GM21737 (cell line): ENCODE data around the gene NDE1.

Experiments used
- ATAC-seq: cut with Tn5 transposase; IDR thresholded peaks from one replicate; pipeline ENCODE4 v1.9.1; 2021; ENCODE audit warnings: mild to moderate bottlenecking, moderate library complexity; ENCODE audit not compliant: unreplicated experiment

NDE1 gene

GRCh38 chr16:15732416-15732815, 82.4 kb downstream of the NDE1 start:
- no peak for ATAC-seq

- ATAC-seq, result no peak
Measured at GRCh38 chr16:15735610-15736009, 85.6 kb downstream of the NDE1 start.

DNA sequence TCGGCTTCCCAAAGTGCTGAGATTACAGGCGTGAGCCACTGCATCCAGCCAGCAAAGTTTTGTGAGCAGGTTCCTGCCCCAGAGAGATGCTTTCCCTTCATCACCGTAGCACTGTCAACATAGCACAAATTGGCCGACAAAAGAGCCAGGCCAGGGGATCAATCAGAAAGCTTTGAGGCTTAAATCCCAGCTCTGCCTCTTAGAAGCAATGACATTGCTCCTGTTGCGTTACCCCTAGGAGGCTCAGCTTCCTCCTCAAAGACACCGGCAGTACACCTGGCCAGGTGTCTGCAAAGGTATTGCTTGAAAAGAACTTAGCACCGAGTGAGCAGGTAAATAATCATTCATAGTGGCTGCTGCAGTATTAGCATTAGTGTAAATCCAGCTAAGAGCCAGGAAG, 86.5 kb downstream of the NDE1 start:
- ATAC-seq, result no peak

DNA sequence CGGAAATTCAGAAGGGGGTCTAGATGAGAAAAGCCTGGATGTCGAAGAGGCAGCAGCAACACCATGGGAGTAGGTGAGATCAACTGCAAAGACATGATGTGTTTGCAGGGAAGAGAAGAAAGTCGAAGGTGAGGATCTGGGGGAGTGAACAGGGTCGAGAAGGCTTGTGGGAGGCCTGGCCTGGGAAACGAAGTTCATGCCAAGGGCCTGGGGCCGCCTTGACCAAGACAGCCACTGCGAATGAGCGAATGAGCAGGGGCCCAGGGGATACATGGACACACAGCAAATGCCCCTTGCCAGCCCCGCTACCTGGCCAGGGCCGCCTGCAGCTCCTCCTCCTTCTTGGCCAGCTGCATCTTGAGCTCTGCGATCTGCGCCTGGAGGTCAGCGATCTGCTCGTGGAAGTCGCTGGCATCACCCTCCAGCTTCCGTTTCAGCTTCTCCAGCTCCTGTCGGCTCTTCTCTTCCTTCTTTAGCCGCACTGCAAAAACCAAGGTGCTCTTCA, 87.1 kb downstream of the NDE1 start:
- no peak for ATAC-seq

DNA sequence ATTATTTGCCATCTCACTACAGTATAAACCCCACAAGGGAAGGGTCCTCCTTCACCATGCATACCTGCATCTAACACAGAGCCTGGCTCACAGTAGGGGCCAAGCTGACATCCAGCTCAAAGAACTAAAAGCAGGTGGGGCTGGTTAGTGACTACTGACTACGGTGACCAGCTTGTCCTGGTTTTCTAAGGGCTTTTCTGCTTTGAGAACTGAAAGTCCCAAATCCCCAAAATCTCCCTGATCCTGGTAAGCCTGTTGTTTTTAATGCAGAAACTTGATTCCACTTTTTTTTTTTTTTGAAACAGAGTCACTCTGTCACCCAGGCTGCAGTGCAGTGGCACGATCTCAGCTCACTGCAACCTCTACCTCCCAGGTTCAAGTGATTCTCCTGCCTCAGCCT, 89.4 kb downstream of the NDE1 start:
- ATAC-seq, result no peak

DNA sequence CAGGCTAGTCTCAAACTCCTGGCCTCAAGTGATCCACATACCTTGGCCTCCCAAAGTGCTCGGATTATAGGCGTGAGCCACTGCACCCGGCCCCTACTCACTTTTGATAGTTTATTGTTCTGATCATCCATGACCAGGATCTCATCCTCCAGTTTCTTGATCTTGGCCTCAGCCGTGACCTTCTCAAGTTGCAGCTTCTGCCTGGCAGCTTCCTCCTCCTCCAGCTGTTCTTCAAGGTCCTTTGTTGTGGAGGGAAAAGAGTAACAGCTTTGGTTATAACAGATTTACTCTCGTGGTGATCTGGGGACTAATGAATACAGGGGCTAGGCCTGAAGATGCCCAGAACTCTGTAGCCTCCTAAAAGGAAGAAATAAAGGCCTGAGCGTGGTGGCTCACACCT, 89.9 kb downstream of the NDE1 start:
- no peak for ATAC-seq

GRCh38 chr16:15741207-15741871, 91.3 kb downstream of the NDE1 start:
- ATAC-seq, result no peak

DNA sequence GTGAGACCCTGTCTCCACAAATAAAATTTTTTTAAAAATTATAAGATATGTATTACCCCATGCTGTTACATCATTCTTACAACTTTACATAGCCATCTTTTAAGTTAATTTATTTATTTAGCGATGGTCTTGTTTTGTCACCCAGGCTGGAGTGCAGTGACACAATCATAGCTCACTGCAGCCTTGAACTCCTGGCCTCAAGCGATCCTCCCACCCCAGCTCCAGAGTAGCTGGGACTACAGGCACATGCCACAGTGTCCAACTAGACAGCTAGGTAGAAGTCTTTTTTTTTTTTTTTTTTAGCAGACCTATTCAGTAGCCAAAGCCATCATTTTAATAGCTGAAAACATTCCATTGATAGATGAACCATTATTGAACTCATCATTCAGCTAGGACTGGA, 92.7 kb downstream of the NDE1 start:
- ATAC-seq, result no peak

GRCh38 chr16:15743657-15744056, 93.6 kb downstream of the NDE1 start:
- ATAC-seq, result no peak

DNA sequence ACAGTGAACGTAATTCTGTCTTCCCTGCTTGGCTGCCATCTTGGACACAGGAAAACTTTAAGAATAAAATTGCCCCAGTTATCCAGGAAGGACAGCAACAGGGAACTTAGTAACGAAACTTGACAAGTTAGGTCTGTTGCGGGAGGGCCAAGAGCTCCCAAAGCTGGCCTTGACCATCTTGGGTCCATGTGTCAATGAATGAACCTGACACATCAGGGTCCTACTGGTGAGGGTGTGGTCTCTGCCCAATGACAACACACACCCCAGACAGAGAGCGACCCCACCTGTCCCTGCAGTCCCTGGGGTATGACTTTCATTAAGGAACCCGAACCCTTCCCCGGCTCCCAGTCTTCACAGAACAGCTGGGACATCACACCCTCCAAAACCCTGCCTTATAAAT, 96.3 kb downstream of the NDE1 start:
- no peak for ATAC-seq

- no peak for ATAC-seq
Measured at GRCh38 chr16:15747937-15748336, 97.9 kb downstream of the NDE1 start.

GRCh38 chr16:15748654-15749053, 98.6 kb downstream of the NDE1 start:
- ATAC-seq, result no peak

DNA sequence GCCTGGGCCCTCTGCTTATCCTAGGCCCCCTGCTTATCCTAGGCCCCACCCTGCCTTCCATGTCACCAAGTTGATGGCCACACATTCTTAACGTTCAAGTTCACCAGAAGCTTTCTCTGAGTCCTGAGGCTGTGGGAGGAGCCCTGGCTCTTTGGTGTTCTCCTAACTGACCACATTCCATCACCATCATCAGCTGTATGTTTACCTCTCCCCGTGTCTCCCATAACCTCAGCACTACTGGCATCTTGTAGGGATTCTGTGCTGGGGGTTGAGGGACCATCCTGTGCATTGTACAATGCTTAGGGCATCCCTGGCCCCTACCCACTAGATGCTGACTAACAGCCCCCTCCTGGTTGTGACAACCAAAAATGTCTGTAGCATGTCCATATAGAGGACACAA, 99.3 kb downstream of the NDE1 start:
- no peak for ATAC-seq

GRCh38 chr16:15749985-15750384, 99.9 kb downstream of the NDE1 start:
- no peak for ATAC-seq

DNA sequence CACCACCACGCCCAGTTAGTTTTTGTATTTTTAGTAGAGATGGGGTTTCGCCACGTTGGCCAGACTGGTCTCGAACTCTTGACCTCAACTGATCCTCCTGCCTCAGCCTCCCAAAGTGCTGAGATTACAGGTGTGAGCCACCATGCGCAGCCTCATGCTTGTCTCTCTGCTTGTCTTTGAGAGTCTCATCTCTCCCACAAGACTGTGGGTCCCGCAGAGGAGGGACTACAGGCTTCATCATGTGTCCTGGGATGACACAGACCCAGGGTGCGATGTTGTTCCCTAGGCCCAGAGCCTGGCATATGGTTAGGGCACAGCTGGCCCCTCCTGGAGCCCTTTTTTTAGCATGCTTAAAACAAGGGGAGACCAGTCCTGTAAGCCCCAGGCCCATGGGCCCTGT, 101.9 kb downstream of the NDE1 start:
- no peak for ATAC-seq

DNA sequence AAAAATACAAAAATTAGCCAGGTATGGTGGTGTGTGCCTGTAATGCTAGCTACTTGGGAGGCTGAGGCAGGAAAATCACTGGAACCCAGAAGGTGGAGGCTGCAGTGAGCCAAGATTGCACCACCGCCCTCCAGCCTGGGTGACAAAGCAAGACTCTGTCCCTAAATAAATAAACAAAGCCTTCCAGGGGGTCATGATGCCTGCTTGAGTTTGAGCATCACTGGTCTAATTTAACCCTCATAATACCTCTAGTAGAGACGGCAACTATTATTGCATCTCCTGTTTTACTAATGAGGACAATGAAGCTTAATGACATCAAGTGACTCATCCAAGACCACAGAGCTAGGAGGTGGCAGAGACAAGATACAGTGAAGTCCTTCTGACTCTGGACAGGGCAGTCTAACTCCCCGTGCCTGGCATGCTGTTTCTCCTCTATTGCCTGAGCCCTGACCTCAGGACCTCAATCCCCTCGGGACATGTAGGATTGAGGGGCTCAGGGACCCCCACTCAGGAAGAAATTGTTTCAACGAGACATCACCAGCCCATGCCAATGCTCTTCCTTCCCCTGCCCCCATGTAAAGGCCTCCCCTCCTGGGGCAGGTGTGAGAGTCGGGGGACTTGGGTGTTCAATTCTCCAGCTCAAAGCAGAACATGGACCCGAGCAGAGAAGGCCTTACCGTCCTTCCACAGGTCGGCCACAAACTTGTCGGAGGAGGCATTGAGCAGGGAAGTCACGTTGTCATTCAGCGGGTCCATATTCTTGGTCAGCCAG, 102.9 kb downstream of the NDE1 start:
- ATAC-seq, result no peak

DNA sequence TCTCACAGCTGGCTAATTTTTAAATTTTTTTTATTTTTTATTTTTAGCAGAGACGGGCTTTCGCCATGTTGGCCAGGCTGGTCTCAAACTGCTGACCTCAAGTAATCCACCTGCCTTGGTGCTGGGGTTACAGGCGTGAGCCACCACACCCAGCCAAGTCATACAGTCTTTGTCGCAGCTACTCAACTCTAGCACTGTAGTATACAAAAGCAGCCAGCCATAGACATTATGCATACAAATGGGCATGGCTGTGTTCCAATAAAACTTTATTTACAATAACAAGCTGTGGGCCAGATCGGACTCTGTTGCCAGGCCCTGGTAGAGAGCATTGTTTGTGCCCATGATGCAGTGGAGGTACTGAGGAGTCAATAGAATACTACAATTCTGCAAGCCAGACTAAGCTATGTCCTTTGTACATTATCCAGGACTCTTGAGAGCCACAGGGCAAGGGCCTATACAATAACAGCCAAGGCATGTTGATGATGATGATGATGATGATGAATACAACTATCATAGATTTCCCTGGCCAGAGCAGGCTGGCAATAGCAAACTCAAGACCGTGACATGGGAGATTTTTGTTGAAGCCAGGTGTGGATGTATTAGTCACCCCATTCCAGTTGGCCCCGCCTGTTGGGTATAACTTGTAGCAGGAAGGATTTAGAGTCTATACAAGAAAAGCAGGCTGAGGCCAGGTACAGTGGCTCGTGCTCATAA, 104.9 kb downstream of the NDE1 start:
- ATAC-seq, result no peak

- no peak for ATAC-seq
Measured at GRCh38 chr16:15757077-15757386, 107.0 kb downstream of the NDE1 start.

GRCh38 chr16:15757630-15758251, 107.7 kb downstream of the NDE1 start:
- ATAC-seq, result no peak

- no peak for ATAC-seq
Measured at GRCh38 chr16:15759070-15759469, 109.0 kb downstream of the NDE1 start.

GRCh38 chr16:15760129-15760528, 110.1 kb downstream of the NDE1 start:
- ATAC-seq, result no peak

GRCh38 chr16:15764112-15764511, 114.1 kb downstream of the NDE1 start:
- no peak for ATAC-seq
